ENCODE measurements around the gene PAPPA2. TPM values are rescaled to one million over a fixed set of nuclear protein-coding genes. Genes with fewer than 3 reads are reported as not detected.

The PAPPA2 gene
- total RNA-seq, 1 experiment from 2014 or later, result 0.81 TPM

- no peak overlapping the region; a peak in 1 of 7 replicates for H3K27ac Mint-ChIP-seq
- H4K5ac ChIP-seq (ENCODE audit: insufficient read length, low read depth, low read length), result no peak overlapping the region
- no peaks in the 10 kb centered on the region for H3K27me3 Mint-ChIP-seq (ENCODE audit: low read depth)
- H3K36me3 Mint-ChIP-seq (ENCODE audit: insufficient read depth in 1 of 3, low read depth in 3 of 3), result no peaks in the 10 kb centered on the region; a peak in 1 of 7 replicates
- no peak overlapping the region for H2BK15ac ChIP-seq (ENCODE audit: low read depth, low read length)
- H3T11ph ChIP-seq (ENCODE audit: low read length), result no peak overlapping the region
- H3K4me1 Mint-ChIP-seq, result peaks cover 8 to 9% of the 10 kb centered on the region in 2 experiments
- TF ChIP-seq CTCF (conservative IDR thresholded peaks at IDR 0.05), result no peak
- H2AFZ ChIP-seq (ENCODE audit: low read length), result no peak overlapping the region
- H2AK5ac ChIP-seq (ENCODE audit: insufficient read length, low read length), result no peak overlapping the region
- DNase-seq, result no peak
- no peak overlapping the region for H4K8ac ChIP-seq (replicated peaks; ENCODE audit: insufficient read length, low read depth, low read length)
- no peak overlapping the region for H3K4me3 Mint-ChIP-seq
- no peak overlapping the region for H3K27ac ChIP-seq (ENCODE audit: insufficient read length, low read depth, low read length)
- no peaks in the 10 kb centered on the region for H3K27me3 ChIP-seq (ENCODE audit: insufficient read depth, low read length)
- H3K9me3 ChIP-seq (ENCODE audit: control insufficient read depth, low read depth, low read length), result no peaks in the 10 kb centered on the region
- H3K56ac ChIP-seq (ENCODE audit: insufficient read length, low read depth, low read length), result no peak overlapping the region
- no peaks in the 10 kb centered on the region for H3K79me1 ChIP-seq (ENCODE audit: insufficient read depth, low read depth, low read length, poor library complexity, severe bottlenecking)
- no peak overlapping the region for H3K23ac ChIP-seq (ENCODE audit: insufficient read length, low read depth, low read length)
- H2BK120ac ChIP-seq (ENCODE audit: low read depth, low read length, poor library complexity, severe bottlenecking), result no peak overlapping the region
- no peaks in the 10 kb centered on the region for H3K9me3 Mint-ChIP-seq
- H4K91ac ChIP-seq (ENCODE audit: insufficient read length, low read depth, low read length), result no peak overlapping the region
- no peak overlapping the region for H3K4me2 ChIP-seq (ENCODE audit: insufficient read depth, insufficient read length, low read length)
- H2BK20ac ChIP-seq (ENCODE audit: low read depth, low read length, poor library complexity, severe bottlenecking), result no peak overlapping the region
- H3K14ac ChIP-seq (ENCODE audit: insufficient read depth, low read length), result no peak overlapping the region
- H3K79me2 ChIP-seq (ENCODE audit: insufficient read depth, low read length), result no peaks in the 10 kb centered on the region
- no peak overlapping the region for H2BK12ac ChIP-seq (ENCODE audit: insufficient read length, low read depth, low read length)
- no peaks in the 10 kb centered on the region for H3K23me2 ChIP-seq (ENCODE audit: insufficient read length, low read depth, low read length, poor library complexity, severe bottlenecking)
- no CpG with 5 or more reads among the region's 4 CpGs for WGBS (ENCODE audit: extremely low coverage, insufficient read length, low lambda C conversion rate)
- H3K4me1 ChIP-seq (ENCODE audit: insufficient read depth, low read length), result no peaks in the 10 kb centered on the region
- no peaks in the 10 kb centered on the region for H4K20me1 ChIP-seq (ENCODE audit: control insufficient read depth, insufficient read depth, insufficient read length)
- H3K4ac ChIP-seq (ENCODE audit: low read depth, low read length), result no peak overlapping the region
- H2BK5ac ChIP-seq (ENCODE audit: insufficient read length, low read length), result no peak overlapping the region
- H3K9ac ChIP-seq (ENCODE audit: extremely low read depth, insufficient read length, low read length), result no peak overlapping the region
- H3K18ac ChIP-seq (ENCODE audit: insufficient read length, low read depth, low read length), result no peak overlapping the region
Measured at GRCh38 chr1:176869577-176869976, 406.6 kb downstream of the PAPPA2 start.
